SK-N-SH treated with all-trans-retinoic acid at 6 μM for 48 hours (cell line): Measurements from ENCODE around the gene FANCD2.

Experiments used
- PATZ1 ChIP-seq: fragments of 250-450 bp; sonication (Bioruptor Pico); IDR thresholded peaks from 2 replicates; pipeline ENCODE4 v1.8.0; 2020; ENCODE audit warnings: mild to moderate bottlenecking, moderate library complexity, borderline replicate concordance
- PPARA ChIP-seq: fragments of 250-450 bp; sonication (Bioruptor Pico); IDR thresholded peaks from 2 replicates; pipeline ENCODE4 v1.5.0; 2020; ENCODE audit warnings: mild to moderate bottlenecking, borderline replicate concordance

GRCh38 chr3:10025205-10026083 lies 793 bp upstream of the FANCD2 start:
- TF ChIP-seq PPARA (CRISPR knock-in tag) (no peak), PATZ1 (CRISPR knock-in tag) (no peak)
